Mucosa of descending colon (tissue), 3 donors: ENCODE data around the gene NPIPB6. TPM values are rescaled to one million over a fixed set of nuclear protein-coding genes. Genes with fewer than 3 reads are reported as not detected.
"Not testable (repeated sequence)": the region's sequence is repeated elsewhere in the genome, so short reads cannot be mapped to it uniquely, and the experiment has no call there.

Experiments
- ATAC-seq: fragments of 200-7000 bp; cut with Tn5 transposase; one replicate; pipeline ENCODE4 v1.9.1; 2020; ENCODE audit warnings: mild to moderate bottlenecking, moderate library complexity
- DNase-seq, 3 donors: peaks; one replicate each; pipeline ENCODE4 v3.0.0-alpha.2; 2020
- H3K36me3 ChIP-seq: fragments of 200-600 bp; one replicate; pipeline ENCODE4 v1.8.0; 2021; ENCODE audit warnings: low read depth, mild to moderate bottlenecking
- H3K4me1 ChIP-seq: fragments of 200-600 bp; one replicate; pipeline ENCODE4 v1.8.0; 2021; ENCODE audit warnings: low read depth, mild to moderate bottlenecking
- H3K4me3 ChIP-seq: fragments of 200-600 bp; one replicate; pipeline ENCODE4 v1.8.0; 2021; ENCODE audit warnings: mild to moderate bottlenecking
- H3K9me3 ChIP-seq: fragments of 200-600 bp; one replicate; pipeline ENCODE4 v1.8.0; 2021; ENCODE audit warnings: mild to moderate bottlenecking
- CTCF ChIP-seq: fragments of 200-600 bp; IDR thresholded peaks from one replicate; pipeline ENCODE4 v1.8.0; 2022; ENCODE audit warnings: antibody characterized with exemption, mild to moderate bottlenecking
- intact Hi-C, 2 donors: fragments of 100-400 bp; cut with DNase I in 1 of 2; cut with micrococcal nuclease in 1 of 2; formaldehyde crosslinking; loops; one replicate each; pipeline versions ENCODE4 v1.11.0 to v1.11.1; 2022; cut with DNase I, micrococcal nuclease
- total RNA-seq, 3 donors: library from RNA; stranded (reverse); fragmentation: NEBNext Ultra II Directional in 2 of 3; extraction: Animal tissue kit (Norgen Biotek cat#: 25700) in 2 of 3; gene quantifications; one replicate each; pipeline versions ENCODE4 v1.2.1 to v1.2.4, GENCODE V29; 2021 to 2023
- donor health status: DM: no; HTN: no; CAD: no; lungs with moderate emphysema.
- donor health status: DM: no; HTN: no; CAD: no.
- donor health status: DM: no; HTN: yes; CAD: no.

NPIPB6 gene
- total RNA-seq, 3 donors from 2014 or later, result 0.94 to 4.3 (median 1.0) TPM

GRCh38 chr16:28335678-28336077, 27.6 kb downstream of the NPIPB6 start:
- H3K4me1 ChIP-seq, ATAC-seq, H3K4me3 ChIP-seq, H3K9me3 ChIP-seq, intact Hi-C loops, H3K36me3 ChIP-seq, DNase-seq: not testable (repeated sequence)

GRCh38 chr16:28332632-28333031, 30.7 kb downstream of the NPIPB6 start:
- H3K9me3 ChIP-seq, H3K36me3 ChIP-seq, DNase-seq, H3K4me3 ChIP-seq, H3K4me1 ChIP-seq, ATAC-seq, intact Hi-C loops: not testable (repeated sequence)

GRCh38 chr16:28330981-28331380, 32.3 kb downstream of the NPIPB6 start:
- H3K4me1 ChIP-seq, H3K36me3 ChIP-seq, H3K9me3 ChIP-seq, H3K4me3 ChIP-seq, intact Hi-C loops, DNase-seq, ATAC-seq: not testable (repeated sequence)

GRCh38 chr16:28330232-28330631, 33.1 kb downstream of the NPIPB6 start:
- H3K4me1 ChIP-seq, H3K36me3 ChIP-seq, H3K4me3 ChIP-seq, ATAC-seq, intact Hi-C loops, H3K9me3 ChIP-seq, DNase-seq: not testable (repeated sequence)

GRCh38 chr16:28326881-28327610, 36.3 kb downstream of the NPIPB6 start:
- Histone ChIP-seq H3K9me3 (no peaks in the 10 kb centered on the region), H3K36me3 (no peaks in the 10 kb centered on the region), H3K4me3 (no peak overlapping the region), H3K4me1 (no peaks in the 10 kb centered on the region)
- TF ChIP-seq CTCF, result peak; percentile 30
- ATAC-seq (peak; percentile 81), DNase-seq (peak in 2 of 3 donors; percentile 70 to 74)
- intact Hi-C loops, result no loop called here

- Histone ChIP-seq H3K9me3 (no peaks in the 10 kb centered on the region), H3K4me1 (no peaks in the 10 kb centered on the region), H3K36me3 (no peaks in the 10 kb centered on the region), H3K4me3 (no peak overlapping the region)
- TF ChIP-seq CTCF, result no peak
- ATAC-seq, result no peak
- intact Hi-C loops, result no loop called here
- no peak for DNase-seq
Observed at GRCh38 chr16:28324887-28325279, 38.4 kb downstream of the NPIPB6 start.

- TF ChIP-seq CTCF, result no peak
- H3K9me3 ChIP-seq, result no peaks in the 10 kb centered on the region
- peak in 1 of 3 donors; percentile 16 for DNase-seq
- intact Hi-C loops, result no loop called here
- H3K36me3 ChIP-seq, result no peaks in the 10 kb centered on the region
- no peak overlapping the region for H3K4me3 ChIP-seq
- peak; percentile 76 for ATAC-seq
- H3K4me1 ChIP-seq, result no peaks in the 10 kb centered on the region
Observed at GRCh38 chr16:28324235-28324886, 38.9 kb downstream of the NPIPB6 start.
